NCI-H1436 treated with DMSO at 0.1 percent for 48 hours (cell line): ENCODE data around the gene PARS2.

Source experiments
- DNase-seq: peaks from one replicate; lab custom pipeline; 2025; lab: John Stamatoyannopoulos, UW

Gene PARS2

GRCh38 chr1:54764133-54764921, at the start of gene PARS2:
Gene PARS2 (minus strand): TSS chr1:54764523. CDS start chr1:54759161, 5,362 bp downstream.
- DNase-seq = peak; percentile 99

DNA sequence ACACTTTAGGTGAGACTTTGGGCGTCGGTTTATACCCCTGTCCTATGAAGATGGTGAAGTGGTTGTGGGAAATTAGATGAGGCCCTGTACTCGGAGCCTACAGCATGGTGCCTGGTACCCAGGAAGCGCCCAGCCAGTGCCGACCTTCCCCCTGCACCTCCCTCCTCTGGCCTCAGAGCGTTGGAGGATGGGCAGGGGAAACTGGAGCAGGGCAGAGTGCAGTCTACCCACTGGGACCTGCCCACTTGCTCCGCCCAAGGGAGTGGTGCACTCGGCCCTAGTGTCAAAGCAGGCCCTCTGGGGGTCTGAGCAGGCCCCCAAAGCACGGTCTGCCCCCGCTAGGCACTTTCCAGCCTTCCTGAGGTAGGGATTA, 49.8 kb upstream of the PARS2 start:
- no peak for DNase-seq

- no peak for DNase-seq
Observed at GRCh38 chr1:54813485-54814125, 49.3 kb upstream of the PARS2 start.

- DNase-seq = no peak
Observed at GRCh38 chr1:54812801-54813484, 48.6 kb upstream of the PARS2 start.

DNA sequence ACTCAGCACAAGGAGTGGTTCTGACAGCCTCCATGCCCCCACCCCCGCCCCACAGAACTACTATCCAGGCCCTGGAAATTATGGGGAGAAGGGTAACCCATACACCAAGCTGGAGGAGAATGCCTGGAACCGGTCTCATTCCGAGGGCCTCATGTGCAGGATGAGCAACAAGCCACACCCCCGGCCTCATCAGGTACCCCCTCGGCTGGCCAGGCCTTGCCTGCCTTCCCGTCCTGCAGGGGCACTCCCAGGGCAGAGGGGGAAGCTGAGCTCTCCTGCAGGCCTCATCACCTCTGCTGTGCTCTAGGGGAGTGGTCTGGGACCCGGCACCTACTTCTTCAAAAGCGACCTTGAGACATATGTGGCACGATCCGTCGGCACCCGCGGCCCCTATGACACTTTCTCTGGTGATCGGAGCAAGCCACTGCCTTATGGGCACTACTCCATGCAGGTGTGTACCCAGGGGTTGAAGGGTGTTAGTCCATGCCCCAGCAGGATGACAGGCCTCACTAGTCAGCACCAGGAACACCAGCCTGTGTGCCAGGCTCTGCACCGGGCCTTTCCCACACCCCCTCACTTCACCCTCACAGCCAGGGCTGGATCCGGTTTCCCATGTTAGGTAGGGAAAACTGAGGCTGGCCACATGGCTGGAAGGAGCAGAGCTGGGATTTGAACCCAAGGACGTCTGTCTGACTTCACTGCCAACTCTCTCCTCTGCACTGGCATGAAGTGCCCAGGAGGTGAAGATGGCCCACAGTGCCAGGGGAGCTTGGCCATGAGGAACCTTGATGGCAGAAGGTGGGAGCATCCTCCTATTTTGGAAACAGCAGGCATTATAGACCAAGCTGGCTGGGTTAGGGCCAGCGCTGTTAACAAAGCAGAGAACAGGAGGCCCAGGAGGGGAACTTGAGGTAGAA, 47.7 kb upstream of the PARS2 start:
- DNase-seq = no peak

DNA sequence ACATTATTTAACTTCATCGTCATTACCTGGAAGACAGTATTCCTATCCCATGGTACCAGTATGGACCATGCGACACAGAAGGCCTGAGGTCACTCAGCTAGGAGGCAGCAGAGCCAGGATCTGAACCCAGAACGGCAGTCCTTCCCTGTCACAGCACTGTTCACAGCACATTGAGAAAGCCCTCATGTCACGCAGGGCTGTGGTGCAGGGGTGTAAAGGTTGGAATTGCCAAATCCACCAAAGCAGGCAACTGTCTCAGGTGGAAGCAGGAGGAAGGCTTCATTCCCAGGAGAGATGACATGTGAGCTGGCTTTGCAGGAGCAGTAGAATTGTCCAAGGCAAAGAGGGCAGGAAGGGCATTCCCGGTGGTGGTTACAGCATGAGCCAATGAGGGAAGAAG, 46.7 kb upstream of the PARS2 start:
- DNase-seq = no peak

- DNase-seq = no peak
Observed at GRCh38 chr1:54810153-54810942, 46.0 kb upstream of the PARS2 start.

DNA sequence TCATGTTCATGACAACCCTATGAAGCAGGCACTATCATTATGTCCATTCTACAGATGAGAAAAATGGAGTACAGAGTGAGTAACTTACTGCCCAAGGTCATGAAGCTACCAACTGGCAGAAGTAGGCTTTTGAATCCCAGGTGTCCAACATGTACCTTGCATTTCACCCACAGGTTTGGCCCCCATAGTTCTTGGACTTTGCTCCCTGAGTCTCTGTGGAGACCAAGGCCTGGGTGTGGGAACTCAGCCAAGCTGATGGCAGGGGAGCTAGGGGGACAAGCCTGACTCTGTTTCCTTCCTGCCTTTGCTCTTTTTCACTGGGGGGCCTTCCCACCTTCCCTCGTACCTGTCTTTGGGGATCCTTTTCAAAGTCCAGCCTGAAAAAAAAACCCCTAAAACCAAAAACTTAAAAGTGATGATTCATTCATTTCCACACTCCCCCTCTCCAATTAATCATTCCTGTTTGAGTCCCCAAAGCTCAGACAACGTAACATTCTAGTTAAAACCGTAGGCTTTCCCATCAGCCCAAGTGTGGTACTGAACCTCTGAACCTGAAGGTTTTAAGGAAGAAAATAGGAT, 45.3 kb upstream of the PARS2 start:
- no peak for DNase-seq

DNA sequence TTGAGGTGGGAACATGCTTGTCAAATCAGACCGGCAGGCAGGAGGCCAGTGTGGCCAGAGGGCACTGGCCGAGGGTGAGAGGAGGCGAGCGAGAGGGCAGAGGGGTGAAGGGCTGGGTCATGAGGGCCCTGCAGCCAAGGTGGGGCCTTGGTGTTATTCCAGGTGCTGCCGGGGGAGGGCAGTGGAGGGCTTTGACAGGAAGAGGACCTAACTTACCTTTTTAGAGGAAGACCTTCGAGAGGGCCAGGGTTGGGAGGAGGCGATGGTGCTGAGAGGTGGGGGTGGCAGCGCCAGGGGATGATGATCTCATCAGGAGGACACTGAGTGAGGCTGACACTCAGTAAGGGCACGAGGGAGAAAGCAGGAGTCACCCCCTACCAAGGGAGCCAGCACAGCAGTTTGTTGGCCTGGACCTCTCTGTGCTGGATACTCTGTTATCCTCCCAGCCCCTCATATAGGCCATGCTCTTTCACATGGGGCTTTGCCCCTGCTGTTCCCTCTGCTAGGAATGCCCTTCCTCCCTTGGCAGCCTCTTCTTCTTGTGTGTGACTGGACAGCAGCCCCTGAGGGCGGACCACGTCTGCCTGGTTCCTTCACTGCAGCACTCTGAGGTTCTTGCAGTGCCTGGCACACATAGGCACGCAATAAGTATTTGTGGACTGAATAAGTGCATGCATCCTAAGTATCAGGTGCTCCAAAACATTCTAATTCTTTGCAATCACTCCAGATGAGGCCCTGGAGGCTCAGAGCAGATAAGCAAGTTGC, 44.3 kb upstream of the PARS2 start:
- DNase-seq = no peak

GRCh38 chr1:54807756-54808155, 43.4 kb upstream of the PARS2 start:
- DNase-seq = no peak

DNA sequence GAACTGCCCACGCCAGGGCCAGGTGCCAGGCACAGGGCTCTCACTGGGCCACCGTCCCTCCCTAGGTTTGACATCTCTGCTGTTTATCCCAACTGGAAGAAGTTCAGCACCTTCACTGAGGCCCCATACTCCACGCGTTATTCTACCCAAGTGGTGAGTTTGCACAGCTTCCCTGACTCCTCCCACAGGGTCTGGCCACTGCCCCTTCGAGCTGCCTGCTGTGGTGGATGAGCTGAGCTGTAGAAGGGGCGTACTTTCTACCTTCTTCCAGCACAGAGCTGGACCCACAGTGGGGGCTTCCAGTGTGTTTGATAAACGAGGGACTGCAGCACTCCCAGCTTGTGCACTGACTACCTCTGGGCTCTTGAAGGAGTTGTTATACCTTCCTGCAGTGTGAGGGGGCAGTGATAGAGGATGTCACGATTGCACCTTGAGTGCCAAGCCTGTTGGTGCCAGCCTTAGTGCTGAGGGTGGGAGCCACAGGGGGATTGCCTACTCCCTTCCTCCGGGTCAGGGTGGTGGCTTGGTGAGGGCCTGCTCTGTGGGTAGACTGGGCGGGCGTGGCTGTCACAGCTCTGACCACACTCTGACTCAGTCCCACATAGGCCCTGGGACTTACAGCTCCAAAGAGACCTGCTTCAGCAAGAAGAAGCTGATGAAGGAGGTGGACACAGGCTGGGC, 42.7 kb upstream of the PARS2 start:
- DNase-seq = no peak

GRCh38 chr1:54805981-54806381, 41.7 kb upstream of the PARS2 start:
- DNase-seq = no peak

DNA sequence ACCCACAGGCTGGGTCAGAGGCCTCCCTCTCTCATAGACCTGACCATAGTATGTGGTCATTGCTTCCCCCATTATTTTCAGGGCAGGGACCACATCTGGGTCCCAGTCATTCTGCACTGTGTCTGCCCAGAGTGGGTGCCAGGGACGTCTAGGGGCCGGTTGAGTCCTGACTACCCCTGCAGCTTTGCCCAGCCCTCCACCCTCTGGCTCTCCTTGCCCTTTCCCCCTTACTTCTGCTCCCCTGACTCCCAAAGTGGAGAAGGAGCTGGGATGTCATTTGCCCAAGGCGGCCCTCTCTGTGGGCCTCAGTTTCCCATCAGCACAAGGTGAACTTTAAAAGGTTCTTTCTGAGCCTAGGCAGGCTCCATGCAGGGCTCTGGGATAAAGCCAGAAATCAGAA, 41.1 kb upstream of the PARS2 start:
- no peak for DNase-seq

DNA sequence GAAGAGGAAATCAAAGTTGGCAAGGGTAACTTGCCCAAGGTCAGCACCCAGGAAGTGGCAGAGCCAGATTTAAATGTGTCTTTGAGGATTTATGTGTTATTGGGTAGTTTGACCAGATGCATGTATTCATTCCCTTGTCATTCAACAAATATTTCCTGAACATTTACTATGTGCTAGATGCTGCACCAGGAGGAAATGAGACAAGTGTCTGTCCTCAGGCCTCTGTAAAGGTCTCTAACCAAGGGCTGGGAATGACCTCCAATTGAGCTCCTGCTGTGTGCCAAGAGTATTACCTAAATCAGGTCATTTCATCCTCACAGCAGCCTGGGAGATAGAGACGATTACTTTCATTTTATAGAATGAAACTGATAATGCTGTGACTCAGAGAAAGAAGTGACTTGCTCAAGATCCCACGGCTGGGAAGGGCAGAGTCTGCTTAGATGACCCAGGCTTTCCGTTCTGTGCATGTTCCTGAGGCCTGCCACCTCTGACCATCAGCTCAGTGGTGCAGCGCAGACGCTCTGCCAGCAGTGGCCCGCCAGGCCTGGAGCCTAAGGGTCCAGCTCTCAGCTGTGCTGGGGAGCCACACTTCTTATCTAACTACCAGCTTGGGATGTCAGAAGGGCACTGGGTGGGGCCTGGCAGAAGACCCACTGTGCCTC, 40.3 kb upstream of the PARS2 start:
- no peak for DNase-seq

- no peak for DNase-seq
Observed at GRCh38 chr1:54803761-54804470, 39.6 kb upstream of the PARS2 start.

DNA sequence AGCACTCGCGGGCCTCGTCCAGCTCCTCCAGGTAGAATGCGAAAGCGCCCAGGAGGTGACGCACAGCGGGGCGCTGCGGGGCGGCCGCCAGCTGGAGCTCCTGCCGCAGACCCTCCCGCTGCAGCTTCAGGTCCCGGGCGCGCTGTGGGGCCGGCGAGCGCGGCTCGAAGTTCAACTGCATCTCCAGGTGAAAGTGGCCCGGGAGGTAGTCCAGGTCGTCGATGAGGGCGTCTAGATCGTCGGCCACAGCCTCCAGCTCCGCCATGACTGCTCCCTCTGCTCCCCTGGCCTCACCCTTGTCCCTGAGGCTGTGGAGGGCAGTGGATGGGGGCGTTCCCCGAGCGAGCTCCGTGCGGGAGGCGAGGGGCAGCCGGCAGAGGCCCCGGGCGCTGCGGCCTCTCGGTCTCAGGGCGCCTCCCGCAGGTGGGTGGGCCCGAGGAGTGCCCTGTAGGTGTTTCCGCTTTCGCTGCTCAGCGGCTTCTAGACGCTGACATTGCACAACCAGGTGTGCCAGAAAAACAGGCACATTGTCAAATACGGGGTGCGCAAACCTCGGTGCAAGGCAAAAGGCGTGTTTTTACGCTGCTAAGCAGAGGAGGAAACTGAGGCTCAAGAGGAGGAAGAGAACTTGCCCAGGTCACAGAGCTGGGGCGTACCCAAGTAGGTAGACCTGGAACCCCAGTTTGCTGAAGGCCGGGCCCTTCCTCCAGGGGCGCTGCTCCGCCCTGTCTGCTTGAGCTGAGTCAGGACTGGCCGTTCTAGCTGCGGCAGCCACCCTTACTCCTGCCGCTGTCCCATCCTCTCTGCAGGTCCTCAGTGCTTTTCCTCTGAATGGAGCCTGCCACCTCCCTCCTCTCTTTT, 36.8 kb upstream of the PARS2 start, which contains the start of gene TTC22:
Gene TTC22 (minus strand): TSS at position 425 of the 861 bp plus-strand sequence. CDS start 160 bp downstream, at position 265.
- no peak for DNase-seq
